Muscle layer of colon (tissue), 2 donors: Measurements from ENCODE around the gene FGFR3.

ENCODE experiments used
- H3K27ac ChIP-seq: one replicate; pipeline ENCODE4 v1.7.0; 2013; ENCODE audit warnings: low read depth, mild to moderate bottlenecking, low read length, moderate library complexity
- H3K27me3 ChIP-seq, 2 donors: one replicate each; pipeline ENCODE4 v1.7.0; 2013; ENCODE audit warnings: low read length in 2 of 2, mild to moderate bottlenecking in 2 of 2; ENCODE audit not compliant: insufficient read depth in 2 of 2, control insufficient read depth in 1 of 2
- H3K36me3 ChIP-seq: one replicate; pipeline ENCODE4 v1.7.0; 2013; ENCODE audit warnings: mild to moderate bottlenecking, low read length; ENCODE audit not compliant: insufficient read depth
- H3K4me1 ChIP-seq: one replicate; pipeline ENCODE4 v1.7.0; 2013; ENCODE audit warnings: mild to moderate bottlenecking, low read length; ENCODE audit not compliant: insufficient read depth
- H3K4me3 ChIP-seq, 2 donors: one replicate each; pipeline ENCODE4 v1.7.0; 2013; ENCODE audit warnings: low read length in 2 of 2, low read depth in 1 of 2, mild to moderate bottlenecking in 1 of 2, moderate library complexity in 1 of 2
- H3K9ac ChIP-seq: one replicate; pipeline ENCODE4 v1.7.0; 2013; ENCODE audit warnings: low read length
- H3K9me3 ChIP-seq: one replicate; pipeline ENCODE4 v1.7.0; 2013; ENCODE audit warnings: mild to moderate bottlenecking, low read length
- donor health status: abdominal sarcoma.
- donor health status: Adenocarcinoma of cecum.

The FGFR3 gene

GRCh38 chr4:1749826-1750225 lies 43.3 kb upstream of the FGFR3 start:
- no peak overlapping the region for H3K4me3 ChIP-seq
- H3K36me3 ChIP-seq: no peaks in the 10 kb centered on the region
- no peak overlapping the region for H3K27ac ChIP-seq
- H3K27me3 ChIP-seq: peaks cover 0 to 17% of the 10 kb centered on the region in 2 donors
- H3K4me1 ChIP-seq: no peaks in the 10 kb centered on the region
- no peaks in the 10 kb centered on the region for H3K9me3 ChIP-seq
- no peak overlapping the region for H3K9ac ChIP-seq

GRCh38 chr4:1750381-1751154 lies 42.5 kb upstream of the FGFR3 start:
- Histone ChIP-seq H3K4me1 (no peaks in the 10 kb centered on the region), H3K36me3 (no peaks in the 10 kb centered on the region), H3K9me3 (no peaks in the 10 kb centered on the region), H3K27me3 (peaks cover 0 to 17% of the 10 kb centered on the region in 2 donors), H3K9ac (no peak overlapping the region), H3K4me3 (no peak overlapping the region), H3K27ac (no peak overlapping the region)

- Histone ChIP-seq H3K4me1 (no peaks in the 10 kb centered on the region), H3K9ac (no peak overlapping the region), H3K9me3 (no peaks in the 10 kb centered on the region), H3K36me3 (no peaks in the 10 kb centered on the region), H3K4me3 (no peak overlapping the region), H3K27ac (no peak overlapping the region), H3K27me3 (peaks cover 0 to 17% of the 10 kb centered on the region in 2 donors)
These were observed 41.8 kb upstream of the FGFR3 start for GRCh38 chr4:1751155-1751918.

- no peak overlapping the region for H3K4me3 ChIP-seq
- no peaks in the 10 kb centered on the region for H3K9me3 ChIP-seq
- H3K36me3 ChIP-seq: no peaks in the 10 kb centered on the region
- peaks cover 0 to 17% of the 10 kb centered on the region in 2 donors for H3K27me3 ChIP-seq
- no peaks in the 10 kb centered on the region for H3K4me1 ChIP-seq
- H3K27ac ChIP-seq: no peak overlapping the region
- no peak overlapping the region for H3K9ac ChIP-seq
These were observed 41.2 kb upstream of the FGFR3 start for GRCh38 chr4:1751919-1752283.

GRCh38 chr4:1752284-1753041 lies 40.6 kb upstream of the FGFR3 start:
- Histone ChIP-seq H3K27me3 (peaks cover 0 to 17% of the 10 kb centered on the region in 2 donors), H3K4me1 (no peaks in the 10 kb centered on the region), H3K36me3 (no peaks in the 10 kb centered on the region), H3K27ac (no peak overlapping the region), H3K9me3 (no peaks in the 10 kb centered on the region), H3K4me3 (no peak overlapping the region), H3K9ac (no peak overlapping the region)

GRCh38 chr4:1753294-1753696 lies 39.8 kb upstream of the FGFR3 start:
- H3K36me3 ChIP-seq: no peaks in the 10 kb centered on the region
- H3K27ac ChIP-seq: no peak overlapping the region
- H3K4me1 ChIP-seq: no peaks in the 10 kb centered on the region
- H3K4me3 ChIP-seq: no peak overlapping the region
- no peaks in the 10 kb centered on the region for H3K9me3 ChIP-seq
- H3K27me3 ChIP-seq: peaks cover 0 to 13% of the 10 kb centered on the region in 2 donors
- no peak overlapping the region for H3K9ac ChIP-seq

- H3K9ac ChIP-seq: no peak overlapping the region
- peaks cover 0 to 9% of the 10 kb centered on the region in 2 donors for H3K27me3 ChIP-seq
- H3K36me3 ChIP-seq: no peaks in the 10 kb centered on the region
- no peak overlapping the region for H3K4me3 ChIP-seq
- no peaks in the 10 kb centered on the region for H3K9me3 ChIP-seq
- H3K4me1 ChIP-seq: no peaks in the 10 kb centered on the region
- no peak overlapping the region for H3K27ac ChIP-seq
These were observed 39.3 kb upstream of the FGFR3 start for GRCh38 chr4:1753697-1754311.

GRCh38 chr4:1754336-1754735 lies 38.8 kb upstream of the FGFR3 start:
- H3K27me3 ChIP-seq: peaks cover 0 to 9% of the 10 kb centered on the region in 2 donors
- no peak overlapping the region for H3K4me3 ChIP-seq
- H3K9me3 ChIP-seq: no peaks in the 10 kb centered on the region
- no peaks in the 10 kb centered on the region for H3K36me3 ChIP-seq
- no peak overlapping the region for H3K9ac ChIP-seq
- no peaks in the 10 kb centered on the region for H3K4me1 ChIP-seq
- no peak overlapping the region for H3K27ac ChIP-seq

GRCh38 chr4:1755297-1755696 lies 37.8 kb upstream of the FGFR3 start:
- Histone ChIP-seq H3K27me3 (peaks cover 0 to 6% of the 10 kb centered on the region in 2 donors), H3K4me1 (no peaks in the 10 kb centered on the region), H3K27ac (no peak overlapping the region), H3K4me3 (no peak overlapping the region), H3K9me3 (no peaks in the 10 kb centered on the region), H3K36me3 (no peaks in the 10 kb centered on the region), H3K9ac (no peak overlapping the region)

GRCh38 chr4:1756079-1756478 lies 37.0 kb upstream of the FGFR3 start:
- Histone ChIP-seq H3K36me3 (no peaks in the 10 kb centered on the region), H3K9ac (no peak overlapping the region), H3K4me1 (no peaks in the 10 kb centered on the region), H3K27ac (no peak overlapping the region), H3K9me3 (no peaks in the 10 kb centered on the region), H3K4me3 (no peak overlapping the region), H3K27me3 (peaks cover 0 to 5% of the 10 kb centered on the region in 2 donors)
